H9 (cell line): Measurements from ENCODE around the gene MTG1. TPM values are rescaled to one million over a fixed set of nuclear protein-coding genes. Genes with fewer than 3 reads are reported as not detected.
"Not testable (repeated sequence)": the region's sequence is repeated elsewhere in the genome, so short reads cannot be mapped to it uniquely, and the experiment has no call there.

ENCODE experiments used
- DNase-seq: peaks from one replicate; pipeline ENCODE4 v3.0.0-alpha.2; 2017
- H2AFZ ChIP-seq: one replicate; pipeline ENCODE4 v1.6.1; 2013; ENCODE audit warnings: mild to moderate bottlenecking, low read length, control low read depth, moderate library complexity
- H2AK5ac ChIP-seq: 2 replicates; pipeline ENCODE4 v1.6.1; 2013; ENCODE audit warnings: low read length, control low read depth, mixed read lengths; ENCODE audit not compliant: insufficient read length
- H2BK120ac ChIP-seq: one replicate; pipeline ENCODE4 v1.6.1; 2013; ENCODE audit warnings: low read depth, mild to moderate bottlenecking, low read length, control low read depth, inconsistent platforms; ENCODE audit not compliant: poor library complexity, severe bottlenecking
- H2BK12ac ChIP-seq: 2 replicates; pipeline ENCODE4 v1.6.1; 2013; ENCODE audit warnings: low read length, control low read depth, mixed read lengths, low read depth; ENCODE audit not compliant: insufficient read length
- H2BK15ac ChIP-seq: 2 replicates; pipeline ENCODE4 v1.6.1; 2013; ENCODE audit warnings: low read depth, low read length, control low read depth
- H2BK20ac ChIP-seq: one replicate; pipeline ENCODE4 v1.6.1; 2013; ENCODE audit warnings: low read depth, mild to moderate bottlenecking, low read length, control low read depth, inconsistent platforms; ENCODE audit not compliant: poor library complexity, severe bottlenecking
- H2BK5ac ChIP-seq: 2 replicates; pipeline ENCODE4 v1.6.1; 2013; ENCODE audit warnings: low read length, control low read depth, mixed read lengths; ENCODE audit not compliant: insufficient read length
- H3K14ac ChIP-seq: 2 replicates; pipeline ENCODE4 v1.6.1; 2013; ENCODE audit warnings: low read length, control low read depth; ENCODE audit not compliant: insufficient read depth
- H3K18ac ChIP-seq: 2 replicates; pipeline ENCODE4 v1.6.1; 2013; ENCODE audit warnings: low read depth, mild to moderate bottlenecking, mixed read lengths, low read length, control low read depth; ENCODE audit not compliant: insufficient read length
- H3K23ac ChIP-seq: 2 replicates; pipeline ENCODE4 v1.6.1; 2013; ENCODE audit warnings: low read length, control low read depth, mixed read lengths, low read depth; ENCODE audit not compliant: insufficient read length
- H3K23me2 ChIP-seq: 2 replicates; pipeline ENCODE4 v1.6.1; 2013; ENCODE audit warnings: low read depth, mild to moderate bottlenecking, mixed read lengths, low read length, control low read depth; ENCODE audit not compliant: insufficient read length, poor library complexity, severe bottlenecking
- H3K27ac ChIP-seq: 2 replicates; pipeline ENCODE4 v1.5.1; 2013; ENCODE audit warnings: low read length, control low read depth, mixed read lengths, low read depth; ENCODE audit not compliant: insufficient read length
- H3K27me3 ChIP-seq: 2 replicates; pipeline ENCODE4 v1.6.1; 2013; ENCODE audit warnings: low read length, control low read depth, inconsistent platforms; ENCODE audit not compliant: insufficient read depth
- H3K4ac ChIP-seq: 2 replicates; pipeline ENCODE4 v1.6.1; 2013; ENCODE audit warnings: low read depth, mild to moderate bottlenecking, control low read depth, inconsistent platforms, low read length, moderate library complexity
- H3K4me1 ChIP-seq: 2 replicates; pipeline ENCODE4 v1.6.1; 2013; ENCODE audit warnings: low read length, control low read depth, inconsistent platforms; ENCODE audit not compliant: insufficient read depth
- H3K4me2 ChIP-seq: 2 replicates; pipeline ENCODE4 v1.6.1; 2013; ENCODE audit warnings: low read length, control low read depth, mixed read lengths; ENCODE audit not compliant: insufficient read length, insufficient read depth
- H3K56ac ChIP-seq: 2 replicates; pipeline ENCODE4 v1.6.1; 2013; ENCODE audit warnings: low read depth, mild to moderate bottlenecking, mixed read lengths, low read length, control low read depth; ENCODE audit not compliant: insufficient read length
- H3K79me1 ChIP-seq: 2 replicates; pipeline ENCODE4 v1.6.1; 2013; ENCODE audit warnings: low read depth, mild to moderate bottlenecking, moderate library complexity, low read length, control low read depth, inconsistent platforms; ENCODE audit not compliant: insufficient read depth, poor library complexity, severe bottlenecking
- H3K79me2 ChIP-seq: 2 replicates; pipeline ENCODE4 v1.6.1; 2013; ENCODE audit warnings: low read length, control low read depth, inconsistent platforms; ENCODE audit not compliant: insufficient read depth
- H3K9ac ChIP-seq: 2 replicates; pipeline ENCODE4 v1.6.1; 2013; ENCODE audit warnings: low read length, control low read depth, mixed read lengths; ENCODE audit not compliant: insufficient read length; ENCODE audit errors: extremely low read depth
- H3K9me3 ChIP-seq: one replicate; pipeline ENCODE4 v1.6.1; 2013; ENCODE audit warnings: low read depth, low read length, inconsistent platforms; ENCODE audit not compliant: control insufficient read depth
- H3T11ph ChIP-seq: one replicate; pipeline ENCODE4 v1.6.1; 2013; ENCODE audit warnings: mild to moderate bottlenecking, low read length, control low read depth, inconsistent platforms
- H4K20me1 ChIP-seq: one replicate; pipeline ENCODE4 v1.6.1; 2013; ENCODE audit not compliant: control insufficient read depth, insufficient read length, insufficient read depth
- H4K5ac ChIP-seq: 2 replicates; pipeline ENCODE4 v1.6.1; 2013; ENCODE audit warnings: low read depth, mild to moderate bottlenecking, mixed read lengths, low read length, control low read depth; ENCODE audit not compliant: insufficient read length
- H4K8ac ChIP-seq: replicated peaks from 2 replicates; pipeline ENCODE4 v1.6.1; 2013; ENCODE audit warnings: low read length, control low read depth, mixed read lengths, low read depth; ENCODE audit not compliant: insufficient read length
- H4K91ac ChIP-seq: 2 replicates; pipeline ENCODE4 v1.6.1; 2013; ENCODE audit warnings: low read depth, mild to moderate bottlenecking, moderate library complexity, mixed read lengths, low read length, control low read depth; ENCODE audit not compliant: insufficient read length
- H3K27ac Mint-ChIP-seq, 3 experiments: 2 replicates in 2 of 3; 3 replicates in 1 of 3; pipeline ENCODE4 v1.8.0; 2020 to 2021; ENCODE audit warnings: mixed read lengths in 3 of 3, mild to moderate bottlenecking in 1 of 3, moderate library complexity in 1 of 3
- H3K27me3 Mint-ChIP-seq: 2 replicates; pipeline ENCODE4 v1.8.0; 2021; ENCODE audit warnings: low read depth, mild to moderate bottlenecking, moderate library complexity, mixed read lengths
- H3K36me3 Mint-ChIP-seq, 3 experiments: 2 replicates in 2 of 3; 3 replicates in 1 of 3; pipeline ENCODE4 v1.8.0; 2020 to 2021; ENCODE audit warnings: low read depth in 3 of 3, mixed read lengths in 3 of 3; ENCODE audit not compliant: insufficient read depth in 1 of 3
- H3K4me1 Mint-ChIP-seq, 2 experiments: 2 replicates each; pipeline ENCODE4 v1.8.0; 2020; ENCODE audit warnings: mixed read lengths in 2 of 2
- H3K4me3 Mint-ChIP-seq, 2 experiments: 2 replicates in 1 of 2; 3 replicates in 1 of 2; pipeline ENCODE4 v1.8.0; 2020 to 2021; ENCODE audit warnings: mild to moderate bottlenecking in 2 of 2, mixed read lengths in 2 of 2, moderate library complexity in 1 of 2
- H3K9me3 Mint-ChIP-seq, 2 experiments: 2 replicates in 1 of 2; 3 replicates in 1 of 2; pipeline ENCODE4 v1.8.0; 2020; ENCODE audit warnings: mild to moderate bottlenecking in 2 of 2, mixed read lengths in 2 of 2, moderate library complexity in 1 of 2
- WGBS: extraction: QIAGEN DNeasy Blood & Tissue Kit; methylation state at CpG from one replicate; pipeline ENCODE4 v1.1.7; 2013; ENCODE audit warnings: missing lambda C conversion rate, low lambda C conversion rate, mixed read lengths; ENCODE audit not compliant: insufficient read length; ENCODE audit errors: extremely low coverage; 5-methylcytosine and 5-hydroxymethylcytosine counted together
- total RNA-seq: library from RNA; stranded (reverse); gene quantifications from 2 replicates; pipeline ENCODE4 v1.2.1, GENCODE V29; 2021
- TF ChIP-seq, protein P1 (sequence below): fragments of 200-600 bp; sonication (generic); conservative IDR thresholded peaks from 3 replicates; pipeline ENCODE4 v1.8.0; 2021; ENCODE audit warnings: antibody characterized with exemption, mild to moderate bottlenecking

The MTG1 gene
- total RNA-seq, 1 experiment from 2014 or later, result 65.3 TPM

DNA sequence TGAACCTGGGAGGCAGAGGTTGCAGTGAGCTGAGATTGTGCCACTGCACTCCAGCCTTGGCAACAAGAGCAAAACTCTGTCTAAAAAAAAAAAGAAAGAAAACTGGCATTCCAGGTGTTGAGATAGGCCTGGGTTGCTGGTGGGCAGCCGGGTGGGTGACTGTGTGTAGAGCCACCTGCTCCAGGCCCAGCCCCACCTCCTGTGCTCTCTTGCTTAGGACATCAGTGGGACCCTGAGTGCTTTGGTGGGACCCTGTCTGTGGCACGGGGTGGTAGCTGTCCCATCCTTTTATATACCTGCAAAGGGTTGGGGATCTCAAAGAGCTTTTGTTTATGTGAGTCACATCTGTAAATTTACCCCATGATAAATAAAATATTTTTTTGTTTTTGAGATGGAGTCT is 8.7 kb upstream of the MTG1 start:
- H3K27ac Mint-ChIP-seq, result no peak overlapping the region
- DNase-seq, result no peak
- no peak overlapping the region for H2BK20ac ChIP-seq

DNA sequence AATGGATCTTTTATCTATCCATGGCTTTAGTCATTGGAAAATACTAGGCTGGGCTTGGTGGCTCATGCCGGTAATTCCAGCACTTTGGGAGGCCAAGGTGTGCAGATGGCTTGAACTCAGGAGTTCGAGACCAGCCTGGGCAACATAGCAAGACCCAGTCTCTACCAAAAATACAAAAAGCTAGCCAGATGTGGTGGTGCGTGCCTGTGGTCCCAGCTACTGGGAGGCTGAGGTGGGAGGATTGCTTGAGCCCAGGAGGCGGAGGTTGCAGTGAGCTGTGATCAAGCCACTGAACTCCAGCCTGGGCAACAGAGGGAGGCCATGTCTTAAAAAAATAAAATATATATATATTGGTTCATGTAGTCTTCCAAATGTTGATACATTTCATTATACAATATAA is 7.0 kb upstream of the MTG1 start:
- H3K4ac ChIP-seq, H3K4me3 Mint-ChIP-seq, H3K79me1 ChIP-seq, H4K5ac ChIP-seq, H3T11ph ChIP-seq, H2AFZ ChIP-seq, H3K56ac ChIP-seq, H2BK120ac ChIP-seq, H3K4me1 ChIP-seq, H2BK12ac ChIP-seq, H3K14ac ChIP-seq, H3K9me3 ChIP-seq, H3K27ac ChIP-seq, H3K9ac ChIP-seq, H3K27me3 ChIP-seq, H4K8ac ChIP-seq, H3K27me3 Mint-ChIP-seq, H3K4me1 Mint-ChIP-seq, DNase-seq, H3K36me3 Mint-ChIP-seq, H4K91ac ChIP-seq, H3K18ac ChIP-seq, H2BK5ac ChIP-seq, H3K9me3 Mint-ChIP-seq, H3K79me2 ChIP-seq, H2BK15ac ChIP-seq, H3K27ac Mint-ChIP-seq, H4K20me1 ChIP-seq, H2BK20ac ChIP-seq, H2AK5ac ChIP-seq, H3K23me2 ChIP-seq, H3K23ac ChIP-seq, H3K4me2 ChIP-seq: not testable (repeated sequence)
- WGBS, result no CpG with 5 or more reads among the region's 4 CpGs

More for the DNA sequence above, 8.7 kb upstream of the MTG1 start:
- Histone ChIP-seq H2AFZ (no peak overlapping the region), H3K4me2 (no peak overlapping the region), H4K8ac (no peak overlapping the region), H3K4ac (no peak overlapping the region), H3K9me3 (no peaks in the 10 kb centered on the region), H2AK5ac (no peak overlapping the region), H4K20me1 (no peaks in the 10 kb centered on the region), H3K27ac (no peak overlapping the region), H3K79me2 (no peaks in the 10 kb centered on the region), H3K14ac (no peak overlapping the region), H3K18ac (no peak overlapping the region), H3K56ac (no peak overlapping the region), H3K79me1 (no peaks in the 10 kb centered on the region), H3T11ph (no peak overlapping the region), H3K23ac (no peak overlapping the region), H2BK120ac (no peak overlapping the region), H4K91ac (no peak overlapping the region), H3K9ac (no peak overlapping the region), H2BK12ac (no peak overlapping the region), H3K23me2 (no peaks in the 10 kb centered on the region), H4K5ac (no peak overlapping the region), H3K4me1 (no peaks in the 10 kb centered on the region), H2BK5ac (no peak overlapping the region), H2BK15ac (no peak overlapping the region), H3K27me3 (no peaks in the 10 kb centered on the region)
- Mint-ChIP-seq H3K4me1 (no peaks in the 10 kb centered on the region), H3K9me3 (peaks cover 0 to 1% of the 10 kb centered on the region in 2 experiments; a peak in 1 of 5 replicates), H3K27me3 (peaks cover 5% of the 10 kb centered on the region), H3K4me3 (no peak overlapping the region), H3K36me3 (peaks cover 1 to 9% (median 6%) of the 10 kb centered on the region in 3 experiments; a peak in 4 of 7 replicates)
- WGBS, result no CpG with 5 or more reads among the region's 2 CpGs
- TF ChIP-seq, protein P1, sequence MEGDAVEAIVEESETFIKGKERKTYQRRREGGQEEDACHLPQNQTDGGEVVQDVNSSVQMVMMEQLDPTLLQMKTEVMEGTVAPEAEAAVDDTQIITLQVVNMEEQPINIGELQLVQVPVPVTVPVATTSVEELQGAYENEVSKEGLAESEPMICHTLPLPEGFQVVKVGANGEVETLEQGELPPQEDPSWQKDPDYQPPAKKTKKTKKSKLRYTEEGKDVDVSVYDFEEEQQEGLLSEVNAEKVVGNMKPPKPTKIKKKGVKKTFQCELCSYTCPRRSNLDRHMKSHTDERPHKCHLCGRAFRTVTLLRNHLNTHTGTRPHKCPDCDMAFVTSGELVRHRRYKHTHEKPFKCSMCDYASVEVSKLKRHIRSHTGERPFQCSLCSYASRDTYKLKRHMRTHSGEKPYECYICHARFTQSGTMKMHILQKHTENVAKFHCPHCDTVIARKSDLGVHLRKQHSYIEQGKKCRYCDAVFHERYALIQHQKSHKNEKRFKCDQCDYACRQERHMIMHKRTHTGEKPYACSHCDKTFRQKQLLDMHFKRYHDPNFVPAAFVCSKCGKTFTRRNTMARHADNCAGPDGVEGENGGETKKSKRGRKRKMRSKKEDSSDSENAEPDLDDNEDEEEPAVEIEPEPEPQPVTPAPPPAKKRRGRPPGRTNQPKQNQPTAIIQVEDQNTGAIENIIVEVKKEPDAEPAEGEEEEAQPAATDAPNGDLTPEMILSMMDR, result no peak
